ACC112 (cell line): ENCODE data around the gene COL18A1.
"Not testable (repeated sequence)": the region's sequence is repeated elsewhere in the genome, so short reads cannot be mapped to it uniquely, and the experiment has no call there.

Source experiments
- H2AFZ ChIP-seq: fragments of 200-600 bp; sonication (generic); one replicate; pipeline ENCODE4 v1.6.0; 2017; ENCODE audit warnings: antibody characterized with exemption, low read length; ENCODE audit not compliant: unreplicated experiment
- H3K27ac ChIP-seq: fragments of 200-600 bp; sonication (generic); 2 replicates; pipeline ENCODE4 v1.5.1; 2014; ENCODE audit warnings: low read depth, mild to moderate bottlenecking, antibody characterized with exemption, low read length, moderate library complexity
- H3K27me3 ChIP-seq: fragments of 200-600 bp; sonication (generic); 2 replicates; pipeline ENCODE4 v1.6.1; 2014; ENCODE audit warnings: mild to moderate bottlenecking, antibody characterized with exemption, low read length, moderate library complexity, mixed read lengths; ENCODE audit not compliant: insufficient read depth
- H3K36me3 ChIP-seq: fragments of 200-600 bp; sonication (generic); 2 replicates; pipeline ENCODE4 v1.6.1; 2016; ENCODE audit warnings: mild to moderate bottlenecking, antibody characterized with exemption, low read length, moderate library complexity, mixed read lengths; ENCODE audit not compliant: insufficient read depth
- H3K4me1 ChIP-seq: fragments of 200-600 bp; sonication (generic); one replicate; pipeline ENCODE4 v1.6.1; 2016; ENCODE audit warnings: low read length, mixed read lengths; ENCODE audit not compliant: insufficient read depth, unreplicated experiment, control insufficient read depth
- H3K4me3 ChIP-seq: fragments of 200-600 bp; sonication (generic); 2 replicates; pipeline ENCODE4 v1.5.1; 2014; ENCODE audit warnings: mild to moderate bottlenecking, low read depth, low read length
- H3K79me2 ChIP-seq: fragments of 200-600 bp; sonication (generic); one replicate; pipeline ENCODE4 v1.6.0; 2016; ENCODE audit warnings: low read length; ENCODE audit not compliant: control insufficient read depth, unreplicated experiment, insufficient read depth

The COL18A1 gene

DNA sequence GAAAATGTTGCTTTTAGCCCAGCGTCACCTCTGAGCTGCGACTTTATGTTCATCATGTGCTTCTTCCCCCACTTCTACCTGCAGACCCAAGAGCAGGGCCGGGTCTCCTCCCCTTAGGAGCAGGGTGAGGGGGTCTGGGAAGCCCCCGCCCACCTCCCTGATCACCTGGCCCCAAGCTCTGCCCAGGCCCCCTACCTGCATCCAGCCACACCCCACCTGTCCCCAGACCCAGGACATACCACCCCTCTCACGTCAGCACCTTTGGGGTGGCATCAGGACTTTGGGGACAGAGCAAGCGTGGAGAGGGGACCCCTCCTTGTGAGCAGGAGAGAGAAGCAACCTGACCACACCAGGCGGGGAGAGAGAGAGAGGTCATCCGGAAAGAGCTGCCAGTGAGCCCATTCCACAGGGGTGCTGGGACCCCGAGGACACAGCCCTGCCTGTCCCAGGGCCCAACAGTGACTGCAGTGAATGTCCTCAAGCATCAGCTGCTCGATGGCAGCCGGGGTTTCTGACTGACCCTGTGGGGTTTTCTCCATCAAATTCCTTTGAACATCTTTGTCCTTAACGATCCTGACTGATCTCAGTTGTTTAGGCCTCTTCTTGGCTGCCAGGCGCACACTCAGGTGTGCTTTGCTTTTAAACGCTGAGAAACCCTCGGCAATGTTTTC, 42.8 kb upstream of the COL18A1 start:
- Histone ChIP-seq H2AFZ (no peak overlapping the region), H3K79me2 (no peaks in the 10 kb centered on the region), H3K4me1 (peaks cover 33% of the 10 kb centered on the region), H3K4me3 (no peak overlapping the region), H3K36me3 (no peaks in the 10 kb centered on the region), H3K27me3 (no peaks in the 10 kb centered on the region), H3K27ac (no peak overlapping the region)

DNA sequence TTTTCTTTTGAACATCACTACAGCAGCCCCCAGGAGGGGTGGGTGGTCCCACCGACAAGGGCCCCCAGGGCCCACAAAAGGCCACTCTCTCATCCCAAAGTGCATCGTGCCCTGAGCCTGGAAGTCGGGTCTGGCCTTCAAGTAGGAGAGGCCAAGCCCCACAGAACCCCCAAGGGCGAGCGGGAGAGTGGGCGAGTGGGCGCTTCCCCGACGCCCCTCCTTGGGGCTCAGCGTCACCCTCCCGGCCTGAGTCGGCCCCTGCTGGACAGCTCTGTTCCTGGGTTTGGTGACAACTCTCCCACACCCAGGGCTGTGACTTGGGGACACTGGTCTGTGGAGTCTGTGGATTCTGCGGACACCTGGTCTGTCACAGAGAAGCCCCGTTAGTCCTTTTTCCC, 42.2 kb upstream of the COL18A1 start:
- Histone ChIP-seq H3K36me3 (no peaks in the 10 kb centered on the region), H3K4me3 (no peak overlapping the region), H3K4me1 (peaks cover 38% of the 10 kb centered on the region), H3K79me2 (no peaks in the 10 kb centered on the region), H3K27me3 (no peaks in the 10 kb centered on the region), H3K27ac (no peak overlapping the region), H2AFZ (no peak overlapping the region)

DNA sequence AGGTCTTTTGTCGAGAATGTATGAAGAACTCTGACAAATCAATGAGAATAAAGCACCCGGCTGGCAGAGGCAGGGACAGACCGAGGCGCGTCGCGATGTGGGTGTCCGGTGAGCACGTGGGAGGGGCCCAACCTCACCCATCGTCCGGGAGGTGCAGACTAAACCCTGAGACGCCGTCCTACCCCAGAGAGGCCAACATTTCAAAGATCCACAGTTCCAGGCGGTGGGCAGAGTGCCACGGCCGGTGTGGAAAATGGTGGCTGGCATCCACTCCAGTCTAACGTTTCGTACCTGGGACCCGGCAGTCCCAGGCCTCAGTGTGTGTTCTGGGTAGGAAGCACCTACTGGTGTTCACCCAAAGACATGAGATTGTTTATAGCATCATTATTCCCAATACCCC, 41.7 kb upstream of the COL18A1 start:
- H3K27me3 ChIP-seq, H3K4me3 ChIP-seq, H3K79me2 ChIP-seq, H3K36me3 ChIP-seq, H2AFZ ChIP-seq: not testable (repeated sequence)
- Histone ChIP-seq H3K27ac (peak overlapping the region; percentile 100), H3K4me1 (peaks cover 41% of the 10 kb centered on the region)

DNA sequence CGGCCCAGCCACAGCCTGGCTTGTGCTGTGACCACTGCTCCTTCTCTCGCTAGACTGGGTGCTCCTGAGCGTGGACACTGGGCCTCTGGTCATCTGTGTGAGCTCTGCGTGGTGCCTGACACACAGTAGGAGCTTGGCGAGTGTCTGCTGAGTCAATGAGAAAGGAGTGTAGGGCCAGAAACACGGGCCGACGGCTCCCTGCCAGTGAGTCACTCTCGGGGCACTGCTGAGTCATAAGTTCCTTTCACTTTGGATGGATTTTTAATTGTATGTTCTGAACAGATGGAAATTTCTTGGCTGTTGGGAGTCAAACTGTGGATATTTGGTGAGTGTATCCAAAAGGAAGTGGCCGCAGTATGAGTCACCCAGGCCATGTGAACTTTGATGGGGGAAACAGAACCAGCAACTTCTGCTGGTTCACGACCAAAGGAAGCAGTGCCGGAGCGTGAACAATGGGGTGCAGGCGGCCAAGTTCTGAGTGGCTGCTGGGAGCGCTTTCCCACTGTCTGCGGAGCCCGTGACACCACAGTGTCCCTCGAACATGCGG, 41.0 kb upstream of the COL18A1 start:
- H3K36me3 ChIP-seq: no peaks in the 10 kb centered on the region
- peak overlapping the region; percentile 100 for H3K27ac ChIP-seq
- peak overlapping the region; percentile 61 for H3K4me3 ChIP-seq
- H3K4me1 ChIP-seq: peaks cover 41% of the 10 kb centered on the region
- H2AFZ ChIP-seq: no peak overlapping the region
- H3K79me2 ChIP-seq: no peaks in the 10 kb centered on the region
- no peaks in the 10 kb centered on the region for H3K27me3 ChIP-seq

DNA sequence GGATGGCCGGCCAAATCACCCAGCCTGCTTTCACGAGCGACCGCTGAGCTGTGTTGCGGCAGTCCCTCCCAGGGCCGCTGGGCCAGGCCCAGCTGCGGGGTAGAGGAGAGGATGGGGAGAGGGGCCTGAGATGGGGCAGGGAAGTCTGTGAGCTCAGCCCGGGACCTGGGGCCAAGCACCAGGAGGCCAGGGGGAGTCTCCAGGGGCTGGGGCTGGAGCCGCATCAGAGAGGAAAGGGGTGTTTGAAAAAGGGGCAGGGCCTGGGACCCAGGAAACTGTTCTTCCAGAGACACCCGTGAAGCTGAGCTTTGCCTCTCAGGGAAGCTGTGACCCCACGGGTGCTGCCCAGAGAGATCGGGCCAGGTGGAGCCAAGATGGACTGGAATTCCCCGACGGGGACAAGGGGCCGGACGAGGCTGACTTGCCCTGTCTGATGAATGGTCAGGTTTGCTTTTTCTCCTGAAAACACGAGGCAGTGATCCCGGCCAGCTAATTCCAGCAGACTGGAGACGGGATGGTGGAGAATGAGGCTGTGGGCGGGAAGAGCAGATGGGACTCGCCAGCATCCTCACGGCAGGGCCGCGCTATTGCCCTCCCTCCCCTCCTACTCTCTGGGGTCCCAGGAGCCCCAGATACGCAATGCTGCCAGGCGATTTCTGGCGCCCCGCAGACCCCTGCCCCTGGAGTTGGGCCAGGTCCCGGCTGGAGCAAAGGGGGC, 40.3 kb upstream of the COL18A1 start:
- Histone ChIP-seq H3K4me1 (peaks cover 41% of the 10 kb centered on the region), H3K27ac (peak overlapping the region; percentile 100), H3K36me3 (no peaks in the 10 kb centered on the region), H3K79me2 (no peaks in the 10 kb centered on the region), H3K27me3 (no peaks in the 10 kb centered on the region), H3K4me3 (peak overlapping the region; percentile 61), H2AFZ (no peak overlapping the region)

DNA sequence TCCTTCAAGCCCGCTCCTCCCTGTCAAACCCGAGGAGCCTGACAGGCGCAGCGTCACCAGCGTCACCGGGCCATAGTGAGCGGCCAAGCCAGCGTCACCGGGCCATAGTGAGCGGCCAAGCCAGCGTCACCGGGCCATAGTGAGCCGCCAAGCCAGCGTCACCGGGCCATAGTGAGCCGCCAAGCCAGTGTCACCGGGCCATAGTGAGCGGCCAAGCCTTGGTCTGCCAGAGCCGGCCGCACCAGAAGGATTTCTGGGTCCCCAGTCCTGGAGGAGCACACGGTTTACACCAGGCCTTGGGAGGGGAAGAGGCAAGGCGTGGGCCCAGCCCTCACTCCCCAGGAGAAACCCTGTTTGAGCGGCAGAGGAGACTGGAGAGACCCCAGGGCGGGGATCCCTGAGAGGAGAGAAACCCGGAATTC, 39.8 kb upstream of the COL18A1 start:
- Histone ChIP-seq H3K4me1 (peaks cover 41% of the 10 kb centered on the region), H3K36me3 (no peaks in the 10 kb centered on the region), H2AFZ (no peak overlapping the region), H3K4me3 (peak overlapping the region; percentile 61; the same call in 1 of the 2 replicates), H3K27ac (peak overlapping the region; percentile 100), H3K79me2 (no peaks in the 10 kb centered on the region), H3K27me3 (no peaks in the 10 kb centered on the region)

DNA sequence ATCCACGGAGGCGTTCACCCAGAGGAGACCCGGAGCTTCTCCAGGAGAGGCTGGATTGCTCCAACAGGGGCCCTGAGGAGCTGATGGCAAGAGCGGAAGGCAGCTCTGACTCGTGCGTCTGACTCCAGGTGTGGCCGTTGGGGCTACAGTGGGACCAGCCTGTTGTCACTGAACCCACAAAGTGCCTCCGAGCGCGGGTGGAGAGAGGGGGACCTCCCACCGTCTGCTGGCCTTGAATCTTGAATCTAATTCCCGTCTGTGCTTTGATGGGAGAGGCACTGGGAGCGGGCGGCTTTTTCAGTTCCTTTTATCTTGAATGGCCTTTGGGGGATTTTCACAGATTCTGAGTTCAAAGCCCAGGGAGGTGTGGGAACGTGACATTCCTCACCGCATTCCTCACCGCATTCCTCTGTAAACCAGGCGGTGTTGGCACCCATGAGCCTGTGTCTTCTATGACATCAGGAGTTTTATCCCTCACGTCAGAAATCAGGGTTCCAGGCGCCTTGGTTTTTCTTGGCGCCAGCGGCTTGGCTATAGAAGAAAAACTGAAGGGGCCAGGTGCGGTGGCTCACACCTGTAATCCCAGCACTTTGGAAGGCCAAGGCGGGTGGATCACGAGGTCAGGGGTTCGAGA, 39.2 kb upstream of the COL18A1 start:
- H3K27me3 ChIP-seq: no peaks in the 10 kb centered on the region
- H3K36me3 ChIP-seq: no peaks in the 10 kb centered on the region
- H2AFZ ChIP-seq: no peak overlapping the region
- H3K79me2 ChIP-seq: no peaks in the 10 kb centered on the region
- H3K27ac ChIP-seq: peak overlapping the region; percentile 100
- H3K4me3 ChIP-seq: no peak overlapping the region
- H3K4me1 ChIP-seq: peaks cover 41% of the 10 kb centered on the region

DNA sequence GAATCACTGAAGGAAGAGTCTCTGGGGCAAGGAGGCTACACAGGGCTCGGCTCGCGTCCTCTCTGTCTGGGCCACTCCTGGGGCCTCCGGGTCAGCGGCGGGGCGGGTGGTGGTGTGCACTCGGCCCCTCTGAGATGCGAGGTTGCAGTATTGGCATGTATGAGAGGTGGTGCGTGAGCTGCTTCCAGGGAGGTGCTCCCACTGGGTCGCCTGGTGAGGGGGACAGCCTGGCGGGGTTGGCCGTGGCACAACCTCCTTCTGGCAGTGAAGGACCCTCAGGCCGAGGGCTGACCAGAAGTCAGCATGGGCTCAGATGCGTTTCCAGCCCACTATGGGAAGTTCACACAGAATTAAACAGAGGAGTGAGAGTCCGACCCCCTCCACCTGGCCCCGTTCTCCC, 38.5 kb upstream of the COL18A1 start:
- no peak overlapping the region for H2AFZ ChIP-seq
- H3K79me2 ChIP-seq: no peaks in the 10 kb centered on the region
- H3K4me3 ChIP-seq: no peak overlapping the region
- H3K27ac ChIP-seq: peak overlapping the region; percentile 100
- H3K4me1 ChIP-seq: peaks cover 41% of the 10 kb centered on the region
- no peaks in the 10 kb centered on the region for H3K36me3 ChIP-seq
- H3K27me3 ChIP-seq: no peaks in the 10 kb centered on the region

DNA sequence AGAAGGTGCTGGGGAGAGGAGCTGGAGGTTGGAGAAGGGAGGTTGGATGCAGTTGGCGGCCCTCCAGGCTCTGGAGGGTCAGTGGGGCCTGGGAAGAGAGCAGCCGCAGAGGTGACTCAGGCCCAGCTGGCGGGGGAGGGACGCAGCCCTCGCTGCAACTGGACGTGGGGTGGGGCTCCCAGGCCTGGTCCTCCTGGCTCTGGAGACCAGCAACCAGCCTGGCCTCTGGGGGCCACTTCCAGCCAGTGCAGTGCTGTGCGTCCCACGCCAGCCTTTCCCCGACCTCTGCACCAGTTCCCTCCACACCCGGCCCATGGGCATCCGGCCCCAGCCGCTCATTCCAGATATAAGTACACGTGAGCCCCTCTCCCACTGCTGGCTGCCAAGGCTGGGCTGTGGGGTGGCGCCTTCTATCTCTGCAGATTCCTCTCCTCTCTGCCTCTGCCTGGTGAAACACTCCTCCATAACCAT, 38.0 kb upstream of the COL18A1 start:
- peaks cover 41% of the 10 kb centered on the region for H3K4me1 ChIP-seq
- no peaks in the 10 kb centered on the region for H3K27me3 ChIP-seq
- H3K36me3 ChIP-seq: no peaks in the 10 kb centered on the region
- peak overlapping the region; percentile 100 for H3K27ac ChIP-seq
- no peak overlapping the region for H3K4me3 ChIP-seq
- no peak overlapping the region for H2AFZ ChIP-seq
- no peaks in the 10 kb centered on the region for H3K79me2 ChIP-seq

DNA sequence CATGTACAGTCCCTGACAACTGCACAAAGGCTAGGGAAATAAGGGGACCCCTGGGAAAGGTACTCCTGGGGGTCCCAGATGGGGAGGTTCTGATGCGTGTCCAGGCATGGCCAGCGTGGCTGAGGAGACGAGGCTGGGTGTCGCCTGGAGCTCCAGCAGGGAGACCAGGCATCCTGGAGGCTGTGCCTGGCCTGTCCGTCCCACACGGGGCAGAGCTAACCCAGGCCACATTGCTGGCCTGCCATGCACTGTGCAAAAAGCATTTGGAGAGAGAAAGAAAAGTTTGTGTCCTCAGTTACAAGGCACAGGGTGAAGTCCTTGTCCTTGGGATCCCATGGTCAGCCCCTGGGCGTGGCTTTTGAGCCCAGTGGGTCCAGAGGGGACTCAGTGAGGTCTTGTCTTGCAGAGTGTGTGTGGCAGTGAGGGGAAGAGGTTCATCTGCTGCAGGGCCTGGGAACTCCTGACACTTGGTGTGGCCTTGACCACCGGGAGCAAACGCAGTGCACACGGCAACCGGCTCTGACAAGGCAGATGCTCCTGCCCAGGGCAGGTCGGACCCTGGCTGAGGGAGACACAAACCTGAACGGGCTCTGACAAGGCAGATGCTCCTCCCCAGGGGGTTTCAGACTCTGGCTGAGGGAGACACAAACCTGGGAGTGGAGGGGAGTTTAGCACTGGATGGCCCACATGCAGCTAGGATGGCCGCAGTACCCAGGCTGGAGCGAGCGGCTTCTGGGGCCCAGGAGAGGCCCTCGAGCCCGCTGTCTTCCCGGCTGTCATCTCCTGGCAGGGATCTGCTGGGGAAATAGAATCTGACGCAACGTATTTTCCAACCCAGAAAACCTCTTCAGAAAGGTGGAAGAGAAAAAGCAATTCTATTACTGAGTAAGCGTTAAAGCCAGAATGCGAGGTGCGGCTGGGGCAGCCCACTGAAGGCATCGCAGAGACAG, 37.3 kb upstream of the COL18A1 start:
- no peak overlapping the region for H3K4me3 ChIP-seq
- H2AFZ ChIP-seq: no peak overlapping the region
- H3K27me3 ChIP-seq: no peaks in the 10 kb centered on the region
- H3K4me1 ChIP-seq: peaks cover 41% of the 10 kb centered on the region
- H3K36me3 ChIP-seq: no peaks in the 10 kb centered on the region
- H3K27ac ChIP-seq: peak overlapping the region; percentile 100
- H3K79me2 ChIP-seq: no peaks in the 10 kb centered on the region
